ENCODE results near the gene SCN5A. TPM values are rescaled to one million over a fixed set of nuclear protein-coding genes. Genes with fewer than 3 reads are reported as not detected.

Gene SCN5A
- total RNA-seq, 1 donor from 2014 or later, result 0.58 TPM

- peak; percentile 53 for DNase-seq (ENCODE audit: low spot score)
Observed at GRCh38 chr3:38544926-38545325, 104.6 kb downstream of the SCN5A start.

GRCh38 chr3:38543586-38543985 lies 105.9 kb downstream of the SCN5A start:
- peak; percentile 84 for DNase-seq (ENCODE audit: low spot score)

- peak; percentile 81 for DNase-seq (ENCODE audit: low spot score)
Observed at GRCh38 chr3:38542401-38543298, 106.8 kb downstream of the SCN5A start.

- peak; percentile 82 for DNase-seq (ENCODE audit: low spot score)
Observed at GRCh38 chr3:38541806-38542205, 107.7 kb downstream of the SCN5A start.

GRCh38 chr3:38538773-38539353 lies 110.6 kb downstream of the SCN5A start:
- peak; percentile 79 for DNase-seq (ENCODE audit: low spot score)

- DNase-seq (ENCODE audit: low spot score), result no peak
Observed at GRCh38 chr3:38536671-38537070, 112.8 kb downstream of the SCN5A start.

- DNase-seq (ENCODE audit: low spot score), result no peak
Observed at GRCh38 chr3:38534604-38535003, 114.9 kb downstream of the SCN5A start.

- DNase-seq (ENCODE audit: low spot score), result peak; percentile 67
Observed at GRCh38 chr3:38534180-38534579, 115.3 kb downstream of the SCN5A start.

- DNase-seq (ENCODE audit: low spot score), result peak; percentile 77
Observed at GRCh38 chr3:38533285-38533976, 116.1 kb downstream of the SCN5A start.

GRCh38 chr3:38532529-38532928 lies 117.0 kb downstream of the SCN5A start:
- no peak for DNase-seq (ENCODE audit: low spot score)

GRCh38 chr3:38528457-38528856 lies 121.0 kb downstream of the SCN5A start:
- no peak for DNase-seq (ENCODE audit: low spot score)

- no peak for DNase-seq (ENCODE audit: low spot score)
Observed at GRCh38 chr3:38526792-38527191, 122.7 kb downstream of the SCN5A start.

GRCh38 chr3:38524141-38524739 lies 125.2 kb downstream of the SCN5A start:
- DNase-seq (ENCODE audit: low spot score), result no peak

GRCh38 chr3:38522002-38522401 lies 127.5 kb downstream of the SCN5A start:
- no peak for DNase-seq (ENCODE audit: low spot score)

GRCh38 chr3:38521391-38521987 lies 128.0 kb downstream of the SCN5A start:
- no peak for DNase-seq (ENCODE audit: low spot score)

- no peak for DNase-seq (ENCODE audit: low spot score)
Observed at GRCh38 chr3:38519651-38520050, 129.8 kb downstream of the SCN5A start.

GRCh38 chr3:38519000-38519399 lies 130.5 kb downstream of the SCN5A start:
- DNase-seq (ENCODE audit: low spot score), result no peak

GRCh38 chr3:38516669-38517068 lies 132.8 kb downstream of the SCN5A start:
- DNase-seq (ENCODE audit: low spot score), result no peak

- DNase-seq (ENCODE audit: low spot score), result no peak
Observed at GRCh38 chr3:38515367-38515766, 134.1 kb downstream of the SCN5A start.

GRCh38 chr3:38511546-38511945 lies 137.9 kb downstream of the SCN5A start:
- no peak for DNase-seq (ENCODE audit: low spot score)

GRCh38 chr3:38510631-38511030 lies 138.9 kb downstream of the SCN5A start:
- DNase-seq (ENCODE audit: low spot score), result no peak
